Pancreas (tissue), 10 donors: Measurements from ENCODE around the gene PLXDC2. TPM values are rescaled to one million over a fixed set of nuclear protein-coding genes. Genes with fewer than 3 reads are reported as not detected.

Experiments
- ATAC-seq, 4 donors: fragments of 200-7000 bp; cut with Tn5 transposase; one replicate each; pipeline versions ENCODE4 v1.8.0 to v1.9.1; 2020; ENCODE audit warnings: mild to moderate bottlenecking in 4 of 4, moderate library complexity in 4 of 4
- DNase-seq, 6 donors: peaks; one replicate each; pipeline ENCODE4 v3.0.0-alpha.2; 2020
- FAIRE-seq: peaks from 2 replicates; lab custom pipeline; 2012; peaks lifted over from hg19 to GRCh38; lab: Jason Lieb, UNC
- H3K27ac ChIP-seq, 4 donors: fragments of 200-600 bp; sonication (generic); 1 replicate in 3 of 4; 2 replicates in 1 of 4; pipeline versions ENCODE4 v1.5.0 to v1.8.0; 2020
- H3K27me3 ChIP-seq, 4 donors: fragments of 200-600 bp; one replicate each; pipeline ENCODE4 v1.8.0; 2021
- H3K36me3 ChIP-seq, 3 donors: fragments of 200-600 bp; sonication (generic) in 1 of 3; one replicate each; pipeline versions ENCODE4 v1.5.0 to v1.8.0; 2020 to 2021
- H3K4me1 ChIP-seq, 3 donors: fragments of 200-600 bp; one replicate each; pipeline ENCODE4 v1.8.0; 2021
- H3K4me3 ChIP-seq, 4 donors: fragments of 200-600 bp; sonication (generic) in 2 of 4; one replicate each; pipeline versions ENCODE4 v1.5.0 to v1.8.0; 2020 to 2021
- H3K9me3 ChIP-seq, 4 donors: fragments of 200-600 bp; one replicate each; pipeline ENCODE4 v1.8.0; 2021
- CTCF ChIP-seq, 4 donors: fragments of 200-600 bp; sonication (generic) in 3 of 4; IDR thresholded peaks; one replicate each; pipeline versions ENCODE4 v1.5.0 to v1.8.0; 2021; ENCODE audit warnings: antibody characterized with exemption in 4 of 4
- WGBS, 2 donors: extraction: QIAGEN DNeasy Blood & Tissue Kit; methylation state at CpG; one replicate each; pipeline ENCODE4 v1.1.7; 2013; 5-methylcytosine and 5-hydroxymethylcytosine counted together
- intact Hi-C, 3 donors: fragments of 100-400 bp; cut with DNase I; formaldehyde crosslinking; loops; one replicate each; pipeline versions ENCODE4 v1.11.1 to v1.14.2; 2022
- polyA plus RNA-seq, 2 donors: library from polyadenylated mRNA; stranded (reverse); fragments of 200-250 nt; gene quantifications; one replicate each; pipeline ENCODE4 v1.2.3, GENCODE V29; 2013
- total RNA-seq, 6 donors: library from RNA; stranded (reverse); fragmentation: NEBNext Ultra II Directional in 4 of 6; extraction: Animal tissue kit (Norgen Biotek cat#: 25700) in 4 of 6; gene quantifications; one replicate each; pipeline versions ENCODE4 v1.2.1 to v1.2.4, GENCODE V29; 2021 to 2023
- donor health status: healthy with polysubstance abuse.
- donor health status: DM: no; HTN: no; CAD: no; lungs with moderate emphysema.
- donor health status: DM: no; HTN: no; CAD: no.
- donor health status: control.
- donor health status: control.
- donor health status: Bipolar disorder and iron deficiency.
- donor health status: DM: yes; HTN: yes; CAD: no.
- donor health status: DM: no; HTN: no; CAD: no.
- donor health status: DM: no; HTN: no; CAD: no.
- donor health status: DM: yes; HTN: yes; CAD: no.

PLXDC2 gene
- total and polyA plus RNA-seq, 8 donors, result 1.5 to 48.5 (median 4.3) TPM

GRCh38 chr10:19929506-19930140, 113.4 kb downstream of the PLXDC2 start:
- peak in 3 of 4 donors; percentile 60 to 73 (median 67) for ATAC-seq
- H3K4me3 ChIP-seq, result no peak overlapping the region
- no peak for TF ChIP-seq CTCF (IDR thresholded peaks at IDR 0.05)
- H3K9me3 ChIP-seq, result no peaks in the 10 kb centered on the region
- peak; percentile 20 for FAIRE-seq
- peak overlapping the region in 1 of 4 donors; percentile 1 for H3K27ac ChIP-seq
- DNase-seq, result no peak
- 27 to 30% methylated on average over 3 of the region's 3 CpGs for WGBS, 2 donors
- H3K36me3 ChIP-seq, result no peaks in the 10 kb centered on the region
- intact Hi-C loops, result no loop called here
- H3K4me1 ChIP-seq, result peaks cover 4 to 11% (median 8%) of the 10 kb centered on the region in 3 donors
- no peaks in the 10 kb centered on the region for H3K27me3 ChIP-seq

GRCh38 chr10:19930936-19931893, 115.0 kb downstream of the PLXDC2 start:
- intact Hi-C loops, result no loop called here
- TF ChIP-seq CTCF (IDR thresholded peaks at IDR 0.05), result no peak
- ATAC-seq, result peak; percentile 67 to 82 (median 72)
- no peak for FAIRE-seq
- no peaks in the 10 kb centered on the region for H3K9me3 ChIP-seq
- peak overlapping the region in 1 of 4 donors; percentile 14 for H3K27ac ChIP-seq
- H3K4me1 ChIP-seq, result peaks cover 4 to 11% (median 8%) of the 10 kb centered on the region in 3 donors
- no peaks in the 10 kb centered on the region for H3K36me3 ChIP-seq
- no peaks in the 10 kb centered on the region for H3K27me3 ChIP-seq
- peak in 2 of 6 donors; percentile 14 to 21 for DNase-seq
- H3K4me3 ChIP-seq, result no peak overlapping the region
- WGBS, 2 donors, result 52 to 54% methylated on average over 12 of the region's 12 CpGs

GRCh38 chr10:19931894-19932590, 115.8 kb downstream of the PLXDC2 start:
- H3K27ac ChIP-seq, result peak overlapping the region in 1 of 4 donors; percentile 14
- no peak for TF ChIP-seq CTCF (IDR thresholded peaks at IDR 0.05)
- no peaks in the 10 kb centered on the region for H3K9me3 ChIP-seq
- H3K4me1 ChIP-seq, result peaks cover 4 to 11% (median 8%) of the 10 kb centered on the region in 3 donors
- H3K4me3 ChIP-seq, result no peak overlapping the region
- H3K36me3 ChIP-seq, result no peaks in the 10 kb centered on the region
- intact Hi-C loops, result no loop called here
- FAIRE-seq (no peak), ATAC-seq (peak; percentile 67 to 90 (median 76)), DNase-seq (peak in 1 of 6 donors; percentile 18)
- no peaks in the 10 kb centered on the region for H3K27me3 ChIP-seq
- WGBS, 2 donors, result 35 to 39% methylated on average over 4 of the region's 4 CpGs

GRCh38 chr10:19932806-19933371, 116.7 kb downstream of the PLXDC2 start:
- intact Hi-C loops, result no loop called here
- FAIRE-seq, result no peak
- 74 to 92% methylated on average over 5 of the region's 5 CpGs for WGBS, 2 donors
- Histone ChIP-seq H3K36me3 (no peaks in the 10 kb centered on the region), H3K27me3 (no peaks in the 10 kb centered on the region), H3K4me1 (peaks cover 4 to 11% (median 8%) of the 10 kb centered on the region in 3 donors), H3K27ac (no peak overlapping the region), H3K9me3 (no peaks in the 10 kb centered on the region), H3K4me3 (no peak overlapping the region)
- no peak for DNase-seq
- TF ChIP-seq CTCF (IDR thresholded peaks at IDR 0.05), result no peak
- ATAC-seq, result no peak
